K562 (cell line): ENCODE measurements around the gene SZT2. TPM values are rescaled to one million over a fixed set of nuclear protein-coding genes. Genes with fewer than 3 reads are reported as not detected.

Experiments used
- ARID3A ChIP-seq: IDR thresholded peaks from 2 replicates; pipeline ENCODE4 v1.6.1; 2012; ENCODE audit warnings: low read depth, low read length, improper control_type of control experiment, borderline replicate concordance
- CHD4 ChIP-seq: fragments of 200-600 bp; sonication (generic); IDR thresholded peaks from 3 replicates; pipeline ENCODE4 v1.6.1; 2012; ENCODE audit warnings: low read depth, mild to moderate bottlenecking, mixed read lengths, low read length, inconsistent platforms; ENCODE audit not compliant: insufficient read depth, insufficient replicate concordance, poor library complexity, severe bottlenecking
- FIP1L1 ChIP-seq: fragments of 200-400 bp; formaldehyde crosslinking; IDR thresholded peaks from 2 replicates; pipeline ENCODE4 v1.6.1; 2018; ENCODE audit warnings: mild to moderate bottlenecking, low read depth, low read length; ENCODE audit not compliant: poor library complexity, severe bottlenecking
- GATAD2B ChIP-seq: fragments of 450-650 bp; IDR thresholded peaks from 2 replicates; pipeline ENCODE4 v1.6.1; 2017; ENCODE audit warnings: mild to moderate bottlenecking, borderline replicate concordance
- HNRNPUL1 ChIP-seq: fragments of 200-400 bp; formaldehyde crosslinking; IDR thresholded peaks from 2 replicates; pipeline ENCODE4 v1.6.1; 2017; ENCODE audit warnings: low read length
- MAFG ChIP-seq: fragments of 450-650 bp; conservative IDR thresholded peaks from 2 replicates; pipeline ENCODE4 v1.6.1; 2016; ENCODE audit warnings: missing genetic modification characterization, missing compliant biosample characterization
- VEZF1 ChIP-seq: fragments of 200-800 bp; sonication (Bioruptor generic); IDR thresholded peaks from 2 replicates; pipeline ENCODE4 v1.6.1; 2017; ENCODE audit warnings: missing genetic modification characterization, missing compliant biosample characterization
- ZNF551 ChIP-seq: fragments of 250-450 bp; sonication (Bioruptor Pico); IDR thresholded peaks from 2 replicates; pipeline ENCODE4 v1.5.0; 2021; ENCODE audit warnings: mild to moderate bottlenecking, moderate library complexity
- polyA plus RNA-seq, 8 experiments: library from polyadenylated mRNA; depleted of rRNA in 4 of 8; stranded (reverse) in 5 of 8; unstranded in 3 of 8; fragments of >200 nt; fragmentation: Nextera tagmentation in 2 of 8; fragmentation: Illumina TruSeq in 1 of 8; extraction: Ambion mirVana in 2 of 8; extraction: Trizol in 1 of 8; gene quantifications; 2 replicates each; pipeline versions ENCODE4 v1.2.1 to v1.2.3, GENCODE V29; 2011 to 2014; ENCODE audit warnings: inconsistent platforms in 1 of 8, missing spikeins in 1 of 8
- total RNA-seq, 7 experiments: library from RNA; depleted of rRNA in 6 of 7; stranded (reverse); fragments of >200 nt in 6 of 7; fragmentation: Illumina TruSeq in 2 of 7; extraction: Trizol in 2 of 7; gene quantifications; 2 replicates each; pipeline versions ENCODE4 v1.2.1 to v1.2.3, GENCODE V29; 2011 to 2021; ENCODE audit warnings: low replicate concordance in 1 of 7
- TF ChIP-seq, protein P1 (sequence below): fragments of 450-650 bp; formaldehyde crosslinking; IDR thresholded peaks from 2 replicates; pipeline ENCODE4 v1.4.0; 2020; ENCODE audit warnings: mild to moderate bottlenecking, moderate library complexity
- TF ChIP-seq, protein P2 (sequence below): fragments of 250-450 bp; sonication (Bioruptor Pico); IDR thresholded peaks from 2 replicates; pipeline ENCODE4 v1.8.0; 2021; ENCODE audit warnings: borderline replicate concordance, mild to moderate bottlenecking, moderate library complexity; ENCODE audit not compliant: poor library complexity, severe bottlenecking
- TF ChIP-seq, protein P3 (sequence below): fragments of 450-650 bp; formaldehyde crosslinking; IDR thresholded peaks from 2 replicates; pipeline ENCODE4 v1.4.0; 2022; ENCODE audit warnings: mild to moderate bottlenecking, moderate library complexity
- TF ChIP-seq, protein P4 (sequence below): fragments of 200-800 bp; sonication (Bioruptor generic); IDR thresholded peaks from 2 replicates; pipeline ENCODE4 v1.6.1; 2016; ENCODE audit warnings: missing genetic modification characterization, missing compliant biosample characterization
- TF ChIP-seq, protein P5 (sequence below): sonication (generic); formaldehyde crosslinking; IDR thresholded peaks from 2 replicates; pipeline ENCODE4 v1.8.1; 2023; ENCODE audit warnings: mild to moderate bottlenecking, missing genetic modification reagents, moderate library complexity

Gene SZT2
- total and polyA plus RNA-seq, 9 of the 15 experiments (the other 6 are each of a cell fraction or from before 2014, with no cell fraction given), result 0.88 to 31.0 (median 12.8) TPM

GRCh38 chr1:43358121-43358745 lies 31.5 kb upstream of the SZT2 start (continued):
- TF ChIP-seq ZNF551 (CRISPR knock-in tag), result no peak
- TF ChIP-seq GATAD2B, result no peak
- TF ChIP-seq ARID3A, result no peak
- TF ChIP-seq, protein P1, sequence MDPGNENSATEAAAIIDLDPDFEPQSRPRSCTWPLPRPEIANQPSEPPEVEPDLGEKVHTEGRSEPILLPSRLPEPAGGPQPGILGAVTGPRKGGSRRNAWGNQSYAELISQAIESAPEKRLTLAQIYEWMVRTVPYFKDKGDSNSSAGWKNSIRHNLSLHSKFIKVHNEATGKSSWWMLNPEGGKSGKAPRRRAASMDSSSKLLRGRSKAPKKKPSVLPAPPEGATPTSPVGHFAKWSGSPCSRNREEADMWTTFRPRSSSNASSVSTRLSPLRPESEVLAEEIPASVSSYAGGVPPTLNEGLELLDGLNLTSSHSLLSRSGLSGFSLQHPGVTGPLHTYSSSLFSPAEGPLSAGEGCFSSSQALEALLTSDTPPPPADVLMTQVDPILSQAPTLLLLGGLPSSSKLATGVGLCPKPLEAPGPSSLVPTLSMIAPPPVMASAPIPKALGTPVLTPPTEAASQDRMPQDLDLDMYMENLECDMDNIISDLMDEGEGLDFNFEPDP (CRISPR knock-in tag), result no peak
- TF ChIP-seq MAFG (tag), result no peak
- TF ChIP-seq FIP1L1, result no peak
- TF ChIP-seq, protein P2, sequence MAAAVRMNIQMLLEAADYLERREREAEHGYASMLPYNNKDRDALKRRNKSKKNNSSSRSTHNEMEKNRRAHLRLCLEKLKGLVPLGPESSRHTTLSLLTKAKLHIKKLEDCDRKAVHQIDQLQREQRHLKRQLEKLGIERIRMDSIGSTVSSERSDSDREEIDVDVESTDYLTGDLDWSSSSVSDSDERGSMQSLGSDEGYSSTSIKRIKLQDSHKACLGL (CRISPR knock-in tag), result no peak
- peak; percentile 90; the same call in 1 of the 2 replicates for TF ChIP-seq VEZF1 (CRISPR knock-in tag)
- TF ChIP-seq, protein P3, sequence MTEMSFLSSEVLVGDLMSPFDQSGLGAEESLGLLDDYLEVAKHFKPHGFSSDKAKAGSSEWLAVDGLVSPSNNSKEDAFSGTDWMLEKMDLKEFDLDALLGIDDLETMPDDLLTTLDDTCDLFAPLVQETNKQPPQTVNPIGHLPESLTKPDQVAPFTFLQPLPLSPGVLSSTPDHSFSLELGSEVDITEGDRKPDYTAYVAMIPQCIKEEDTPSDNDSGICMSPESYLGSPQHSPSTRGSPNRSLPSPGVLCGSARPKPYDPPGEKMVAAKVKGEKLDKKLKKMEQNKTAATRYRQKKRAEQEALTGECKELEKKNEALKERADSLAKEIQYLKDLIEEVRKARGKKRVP, result no peak
- no peak for TF ChIP-seq HNRNPUL1
- TF ChIP-seq CHD4, result no peak
- TF ChIP-seq, protein P4, sequence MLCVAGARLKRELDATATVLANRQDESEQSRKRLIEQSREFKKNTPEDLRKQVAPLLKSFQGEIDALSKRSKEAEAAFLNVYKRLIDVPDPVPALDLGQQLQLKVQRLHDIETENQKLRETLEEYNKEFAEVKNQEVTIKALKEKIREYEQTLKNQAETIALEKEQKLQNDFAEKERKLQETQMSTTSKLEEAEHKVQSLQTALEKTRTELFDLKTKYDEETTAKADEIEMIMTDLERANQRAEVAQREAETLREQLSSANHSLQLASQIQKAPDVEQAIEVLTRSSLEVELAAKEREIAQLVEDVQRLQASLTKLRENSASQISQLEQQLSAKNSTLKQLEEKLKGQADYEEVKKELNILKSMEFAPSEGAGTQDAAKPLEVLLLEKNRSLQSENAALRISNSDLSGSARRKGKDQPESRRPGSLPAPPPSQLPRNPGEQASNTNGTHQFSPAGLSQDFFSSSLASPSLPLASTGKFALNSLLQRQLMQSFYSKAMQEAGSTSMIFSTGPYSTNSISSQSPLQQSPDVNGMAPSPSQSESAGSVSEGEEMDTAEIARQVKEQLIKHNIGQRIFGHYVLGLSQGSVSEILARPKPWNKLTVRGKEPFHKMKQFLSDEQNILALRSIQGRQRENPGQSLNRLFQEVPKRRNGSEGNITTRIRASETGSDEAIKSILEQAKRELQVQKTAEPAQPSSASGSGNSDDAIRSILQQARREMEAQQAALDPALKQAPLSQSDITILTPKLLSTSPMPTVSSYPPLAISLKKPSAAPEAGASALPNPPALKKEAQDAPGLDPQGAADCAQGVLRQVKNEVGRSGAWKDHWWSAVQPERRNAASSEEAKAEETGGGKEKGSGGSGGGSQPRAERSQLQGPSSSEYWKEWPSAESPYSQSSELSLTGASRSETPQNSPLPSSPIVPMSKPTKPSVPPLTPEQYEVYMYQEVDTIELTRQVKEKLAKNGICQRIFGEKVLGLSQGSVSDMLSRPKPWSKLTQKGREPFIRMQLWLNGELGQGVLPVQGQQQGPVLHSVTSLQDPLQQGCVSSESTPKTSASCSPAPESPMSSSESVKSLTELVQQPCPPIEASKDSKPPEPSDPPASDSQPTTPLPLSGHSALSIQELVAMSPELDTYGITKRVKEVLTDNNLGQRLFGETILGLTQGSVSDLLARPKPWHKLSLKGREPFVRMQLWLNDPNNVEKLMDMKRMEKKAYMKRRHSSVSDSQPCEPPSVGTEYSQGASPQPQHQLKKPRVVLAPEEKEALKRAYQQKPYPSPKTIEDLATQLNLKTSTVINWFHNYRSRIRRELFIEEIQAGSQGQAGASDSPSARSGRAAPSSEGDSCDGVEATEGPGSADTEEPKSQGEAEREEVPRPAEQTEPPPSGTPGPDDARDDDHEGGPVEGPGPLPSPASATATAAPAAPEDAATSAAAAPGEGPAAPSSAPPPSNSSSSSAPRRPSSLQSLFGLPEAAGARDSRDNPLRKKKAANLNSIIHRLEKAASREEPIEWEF (CRISPR knock-in tag), result no peak
- TF ChIP-seq, protein P5, sequence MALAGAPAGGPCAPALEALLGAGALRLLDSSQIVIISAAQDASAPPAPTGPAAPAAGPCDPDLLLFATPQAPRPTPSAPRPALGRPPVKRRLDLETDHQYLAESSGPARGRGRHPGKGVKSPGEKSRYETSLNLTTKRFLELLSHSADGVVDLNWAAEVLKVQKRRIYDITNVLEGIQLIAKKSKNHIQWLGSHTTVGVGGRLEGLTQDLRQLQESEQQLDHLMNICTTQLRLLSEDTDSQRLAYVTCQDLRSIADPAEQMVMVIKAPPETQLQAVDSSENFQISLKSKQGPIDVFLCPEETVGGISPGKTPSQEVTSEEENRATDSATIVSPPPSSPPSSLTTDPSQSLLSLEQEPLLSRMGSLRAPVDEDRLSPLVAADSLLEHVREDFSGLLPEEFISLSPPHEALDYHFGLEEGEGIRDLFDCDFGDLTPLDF, result peak; percentile 70; the same call in 1 of the 2 replicates
